Panc1 (cell line): ENCODE measurements around the gene ZNF319.

Experiments
- CTCF ChIP-seq: fragments of 450-650 bp; IDR thresholded peaks from 2 replicates; pipeline ENCODE4 v1.5.1; 2017; ENCODE audit warnings: mild to moderate bottlenecking
- POLR2AphosphoS5 ChIP-seq: IDR thresholded peaks from 2 replicates; pipeline ENCODE4 v1.6.1; 2012; ENCODE audit warnings: mild to moderate bottlenecking, low read depth, low read length, moderate library complexity

- TF ChIP-seq CTCF (no peak), POLR2AphosphoS5 (no peak)
Measured at GRCh38 chr16:57948027-57948426, 52.4 kb downstream of the ZNF319 start.
